ENCODE results near the gene LMF2. TPM values are rescaled to one million over a fixed set of nuclear protein-coding genes. Genes with fewer than 3 reads are reported as not detected.

LMF2 gene
- total RNA-seq, 2 experiments from 2014 or later = 98.6 to 138 TPM

Other genes starting within 250 kb of the LMF2 start
- 10 to 100 TPM; 13.9 to 15.8 TPM for gene MAPK12, start 246.0 kb downstream of the LMF2 start, total RNA-seq
- gene MAPK11, start 237.3 kb downstream of the LMF2 start, total RNA-seq = 10 to 100 TPM; 16.5 to 18.5 TPM
- gene PLXNB2, start 200.1 kb downstream of the LMF2 start, total RNA-seq = 10 to 100 TPM; 23.4 to 26.6 TPM
- 1 to 10 TPM; 5.7 to 8.8 TPM for gene DENND6B, start 180.7 kb downstream of the LMF2 start, total RNA-seq
- gene PPP6R2, start 164.4 kb downstream of the LMF2 start, total RNA-seq = 10 to 100 TPM; 78.7 to 98.0 TPM
- 100 to 1,000 TPM; 192 to 207 TPM for gene SBF1, start 32.7 kb downstream of the LMF2 start, total RNA-seq
- 1 to 10 TPM; 4.7 to 5.3 TPM for gene ADM2, start 26.2 kb downstream of the LMF2 start, total RNA-seq
- under 1 TPM; 0.23 to 0.61 TPM for gene MIOX, start 20.8 kb downstream of the LMF2 start, total RNA-seq
- 100 to 1,000 TPM; 136 to 181 TPM for gene NCAPH2, start 522 bp upstream of the LMF2 start, total RNA-seq
- 10 to 100 TPM in 1 of 2 experiments, 1 to 10 TPM in 1; 9.1 to 11.6 TPM for gene SCO2, start 17.9 kb upstream of the LMF2 start, total RNA-seq
- gene TYMP, start 22.3 kb upstream of the LMF2 start, total RNA-seq = 100 to 1,000 TPM in 1 of 2 experiments, 10 to 100 TPM in 1; 93.1 to 108 TPM
- gene KLHDC7B, start 38.2 kb upstream of the LMF2 start, total RNA-seq = 10 to 100 TPM; 10.2 to 12.0 TPM
- gene SYCE3, start 55.2 kb upstream of the LMF2 start, total RNA-seq = under 1 TPM; 0.76 to 0.96 TPM
- gene CPT1B, start 70.7 kb upstream of the LMF2 start, total RNA-seq = 10 to 100 TPM; 80.1 to 87.6 TPM
- 100 to 1,000 TPM in 1 of 2 experiments, 10 to 100 TPM in 1; 97.2 to 118 TPM for gene CHKB, start 75.1 kb upstream of the LMF2 start, total RNA-seq
- gene MAPK8IP2, start 93.1 kb upstream of the LMF2 start, total RNA-seq = under 1 TPM; 0.19 to 0.29 TPM
- gene ARSA, start 120.5 kb upstream of the LMF2 start, total RNA-seq = 10 to 100 TPM; 49.6 to 68.2 TPM
- under 1 TPM in 1 of 2 experiments, not detected in 1; 0.05 TPM for gene SHANK3, start 165.1 kb upstream of the LMF2 start, total RNA-seq
- gene ACR, start 230.5 kb upstream of the LMF2 start, total RNA-seq = not detected